ENCODE data around the gene PMP22.

PMP22 gene

DNA sequence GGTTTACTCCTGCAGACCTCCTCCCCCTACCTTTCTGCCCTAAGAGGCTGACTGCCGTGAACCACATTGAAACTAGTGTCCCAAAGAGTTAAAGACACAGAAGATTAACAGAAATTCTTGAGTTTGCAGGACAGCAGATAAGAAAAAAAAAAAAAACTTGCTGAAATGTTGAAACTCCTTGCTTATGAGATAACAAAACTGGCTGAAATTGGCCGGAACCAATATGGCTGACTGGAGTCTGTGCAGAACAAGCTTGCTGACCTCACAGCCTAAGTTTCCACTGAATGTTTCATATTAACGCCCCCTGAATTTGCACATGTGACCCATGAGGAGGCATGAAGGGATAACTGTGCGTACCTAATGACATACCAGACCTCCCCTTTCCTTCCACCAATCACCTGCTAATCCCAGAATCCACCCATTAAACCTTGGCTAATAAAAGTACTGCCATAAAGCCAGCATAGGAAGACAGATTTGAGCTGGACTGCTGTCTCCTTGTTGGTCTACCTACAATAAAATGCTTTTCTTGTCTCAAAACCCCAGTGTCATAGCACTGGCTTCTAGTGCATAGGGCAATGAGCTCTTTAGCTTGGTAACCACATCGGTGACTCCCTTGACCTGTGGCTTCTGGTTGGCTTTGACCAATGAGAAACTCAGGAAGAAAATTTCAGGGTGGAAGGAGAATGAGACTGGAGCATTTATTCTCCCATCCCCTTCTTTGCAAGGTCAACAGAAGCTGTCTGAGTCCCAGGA, 80.1 kb downstream of the PMP22 start:
- DNase-seq (ENCODE audit: low read depth), result no peak
- no peak overlapping the region for H3K4me3 ChIP-seq (ENCODE audit: low read depth, low read length)
- no peak for TF ChIP-seq MYC (IDR thresholded peaks at IDR 0.05; ENCODE audit: low read depth, low read length)
- TF ChIP-seq, protein P1, sequence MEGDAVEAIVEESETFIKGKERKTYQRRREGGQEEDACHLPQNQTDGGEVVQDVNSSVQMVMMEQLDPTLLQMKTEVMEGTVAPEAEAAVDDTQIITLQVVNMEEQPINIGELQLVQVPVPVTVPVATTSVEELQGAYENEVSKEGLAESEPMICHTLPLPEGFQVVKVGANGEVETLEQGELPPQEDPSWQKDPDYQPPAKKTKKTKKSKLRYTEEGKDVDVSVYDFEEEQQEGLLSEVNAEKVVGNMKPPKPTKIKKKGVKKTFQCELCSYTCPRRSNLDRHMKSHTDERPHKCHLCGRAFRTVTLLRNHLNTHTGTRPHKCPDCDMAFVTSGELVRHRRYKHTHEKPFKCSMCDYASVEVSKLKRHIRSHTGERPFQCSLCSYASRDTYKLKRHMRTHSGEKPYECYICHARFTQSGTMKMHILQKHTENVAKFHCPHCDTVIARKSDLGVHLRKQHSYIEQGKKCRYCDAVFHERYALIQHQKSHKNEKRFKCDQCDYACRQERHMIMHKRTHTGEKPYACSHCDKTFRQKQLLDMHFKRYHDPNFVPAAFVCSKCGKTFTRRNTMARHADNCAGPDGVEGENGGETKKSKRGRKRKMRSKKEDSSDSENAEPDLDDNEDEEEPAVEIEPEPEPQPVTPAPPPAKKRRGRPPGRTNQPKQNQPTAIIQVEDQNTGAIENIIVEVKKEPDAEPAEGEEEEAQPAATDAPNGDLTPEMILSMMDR (IDR thresholded peaks at IDR 0.05; ENCODE audit: low read depth, low read length), result no peak
- TF ChIP-seq, protein P2, sequence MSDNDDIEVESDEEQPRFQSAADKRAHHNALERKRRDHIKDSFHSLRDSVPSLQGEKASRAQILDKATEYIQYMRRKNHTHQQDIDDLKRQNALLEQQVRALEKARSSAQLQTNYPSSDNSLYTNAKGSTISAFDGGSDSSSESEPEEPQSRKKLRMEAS (IDR thresholded peaks at IDR 0.05; ENCODE audit: low read depth, low read length), result no peak
- no peak for TF ChIP-seq POLR2A (IDR thresholded peaks at IDR 0.05; ENCODE audit: extremely low read depth, insufficient read length)

DNA sequence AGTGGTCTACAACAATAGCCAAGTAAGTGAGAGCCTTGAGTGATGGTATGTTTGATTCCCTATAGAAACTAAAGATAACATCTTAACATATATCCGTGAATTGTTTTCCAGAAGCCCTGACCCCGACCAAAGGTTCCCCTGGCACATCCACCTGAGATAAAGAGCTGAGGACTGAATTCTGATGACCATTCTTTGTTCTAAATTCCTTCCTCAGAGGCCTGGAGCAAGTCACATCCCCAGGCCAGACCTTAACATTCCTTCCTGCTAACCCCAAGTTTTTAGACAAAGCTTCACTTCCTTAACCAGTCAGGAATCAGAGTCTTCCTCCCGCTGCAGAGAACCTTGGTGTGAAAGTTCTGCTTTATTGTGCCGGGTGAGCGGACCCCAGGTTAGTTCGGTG, 83.3 kb downstream of the PMP22 start:
- no peak for DNase-seq (ENCODE audit: low read depth)
- no peak overlapping the region for H3K4me3 ChIP-seq (ENCODE audit: low read depth, low read length)
- TF ChIP-seq, protein P2 (IDR thresholded peaks at IDR 0.05; ENCODE audit: low read depth, low read length), result no peak
- TF ChIP-seq, protein P1 (IDR thresholded peaks at IDR 0.05; ENCODE audit: low read depth, low read length), result no peak
- TF ChIP-seq POLR2A (IDR thresholded peaks at IDR 0.05; ENCODE audit: extremely low read depth, insufficient read length) (no peak), MYC (IDR thresholded peaks at IDR 0.05; ENCODE audit: low read depth, low read length) (no peak)

DNA sequence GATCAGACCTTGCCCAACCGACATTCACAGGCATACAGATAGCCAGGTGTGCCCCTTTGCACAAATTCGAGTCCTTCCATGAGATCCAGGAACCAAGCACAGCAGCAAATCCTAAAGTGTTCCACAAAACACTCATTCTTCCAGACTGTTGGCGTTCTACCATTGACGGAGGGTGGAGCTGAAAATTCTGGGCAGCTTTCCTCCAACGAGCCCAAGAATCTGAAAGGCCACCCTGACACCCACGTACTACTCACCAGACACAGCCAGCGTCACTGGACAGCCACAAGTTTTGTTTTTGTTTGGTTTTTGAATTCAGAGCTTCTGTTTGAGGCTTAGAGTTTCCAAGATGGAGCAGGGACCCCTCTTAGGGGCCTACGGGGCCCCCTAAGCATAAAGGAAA, 83.8 kb downstream of the PMP22 start:
- no peak for TF ChIP-seq POLR2A (IDR thresholded peaks at IDR 0.05; ENCODE audit: extremely low read depth, insufficient read length)
- TF ChIP-seq, protein P1 (IDR thresholded peaks at IDR 0.05; ENCODE audit: low read depth, low read length), result no peak
- TF ChIP-seq, protein P2 (IDR thresholded peaks at IDR 0.05; ENCODE audit: low read depth, low read length), result no peak
- TF ChIP-seq MYC (IDR thresholded peaks at IDR 0.05; ENCODE audit: low read depth, low read length), result no peak
- no peak for DNase-seq (ENCODE audit: low read depth)
- H3K4me3 ChIP-seq (ENCODE audit: low read depth, low read length), result no peak overlapping the region

DNA sequence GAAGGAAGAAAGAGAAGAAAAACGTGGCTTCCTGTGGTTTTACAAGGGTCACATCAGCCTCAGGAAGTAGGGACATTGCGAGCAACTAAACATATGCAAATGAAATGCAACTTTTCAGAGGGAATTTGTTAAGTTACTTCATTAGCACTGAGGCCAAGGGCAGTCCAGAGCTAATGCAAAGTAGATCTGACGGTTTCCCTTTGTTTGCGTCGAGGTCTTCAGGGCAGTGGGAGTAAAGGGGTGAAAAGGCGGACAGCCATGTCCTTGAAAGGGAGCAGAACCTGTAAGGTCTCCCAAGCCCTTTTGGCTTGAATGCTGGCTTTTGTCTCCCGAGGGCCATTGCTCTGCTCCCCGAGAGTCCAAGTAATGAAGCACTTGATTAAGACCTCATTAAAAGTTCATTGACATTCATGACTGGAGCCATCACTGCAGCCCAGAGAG, 85.0 kb downstream of the PMP22 start:
- no peak overlapping the region for H3K4me3 ChIP-seq (ENCODE audit: low read depth, low read length)
- TF ChIP-seq MYC (IDR thresholded peaks at IDR 0.05; ENCODE audit: low read depth, low read length) (no peak), POLR2A (IDR thresholded peaks at IDR 0.05; ENCODE audit: extremely low read depth, insufficient read length) (no peak)
- TF ChIP-seq, protein P2 (IDR thresholded peaks at IDR 0.05; ENCODE audit: low read depth, low read length), result no peak
- TF ChIP-seq, protein P1 (IDR thresholded peaks at IDR 0.05; ENCODE audit: low read depth, low read length), result no peak
- peak; percentile 19 for DNase-seq (ENCODE audit: low read depth)

All from NB4 (cell line).